Heart right ventricle (tissue), 16 donors: ENCODE results near the gene KIF17. TPM values are rescaled to one million over a fixed set of nuclear protein-coding genes. Genes with fewer than 3 reads are reported as not detected.

Experiments used
- ATAC-seq, 8 donors: fragments of 200-7000 bp; cut with Tn5 transposase; one replicate each; pipeline ENCODE4 v1.9.1; 2020; ENCODE audit warnings: mild to moderate bottlenecking in 8 of 8, moderate library complexity in 8 of 8, moderate number of reproducible peaks in 1 of 8
- DNase-seq, 2 donors: peaks; one replicate each; pipeline ENCODE4 v3.0.0-alpha.2; 2020
- H3K27ac ChIP-seq, 10 donors: fragments of 200-600 bp; sonication (generic) in 2 of 10; one replicate each; pipeline versions ENCODE4 v1.5.0 to v1.8.0; 2020 to 2022; ENCODE audit warnings: mild to moderate bottlenecking in 3 of 10
- H3K27me3 ChIP-seq, 7 donors: fragments of 200-600 bp; one replicate each; pipeline ENCODE4 v1.8.0; 2021 to 2022; ENCODE audit warnings: mild to moderate bottlenecking in 2 of 7
- H3K36me3 ChIP-seq, 9 donors: fragments of 200-600 bp; sonication (generic) in 1 of 9; one replicate each; pipeline versions ENCODE4 v1.5.0 to v1.8.0; 2020 to 2022; ENCODE audit warnings: mild to moderate bottlenecking in 2 of 9
- H3K4me1 ChIP-seq, 9 donors: fragments of 200-600 bp; sonication (generic) in 1 of 9; one replicate each; pipeline versions ENCODE4 v1.5.0 to v1.8.0; 2020 to 2022; ENCODE audit warnings: mild to moderate bottlenecking in 4 of 9
- H3K4me3 ChIP-seq, 10 donors: fragments of 200-600 bp; sonication (generic) in 2 of 10; one replicate each; pipeline versions ENCODE4 v1.5.0 to v1.8.0; 2020 to 2022; ENCODE audit warnings: mild to moderate bottlenecking in 7 of 10, moderate library complexity in 2 of 10
- H3K9me3 ChIP-seq, 11 donors: fragments of 200-600 bp in 10 of 11; sonication (generic) in 2 of 11; one replicate each; pipeline versions ENCODE4 v1.5.0 to v1.8.0; 2013 to 2022; ENCODE audit warnings: mild to moderate bottlenecking in 2 of 11, control low read depth in 1 of 11, moderate library complexity in 1 of 11
- CTCF ChIP-seq, 9 donors: fragments of 200-600 bp; sonication (generic) in 2 of 9; IDR thresholded peaks; one replicate each; pipeline versions ENCODE4 v1.5.0 to v1.8.0; 2021 to 2022; ENCODE audit warnings: antibody characterized with exemption in 9 of 9, mild to moderate bottlenecking in 5 of 9, moderate library complexity in 1 of 9
- WGBS, 2 donors: extraction: QIAGEN DNeasy Blood & Tissue Kit; methylation state at CpG; one replicate each; pipeline ENCODE4 v1.1.7; 2013; ENCODE audit warnings: inconsistent platforms in 1 of 2; 5-methylcytosine and 5-hydroxymethylcytosine counted together
- intact Hi-C, 10 donors: fragments of 100-400 bp; cut with DNase I; formaldehyde crosslinking; loops; one replicate each; pipeline versions ENCODE4 v1.11.1 to v1.14.2; 2022
- polyA plus RNA-seq, 2 donors: library from polyadenylated mRNA; stranded (reverse); fragments of 200-250 nt; gene quantifications; one replicate each; pipeline ENCODE4 v1.2.3, GENCODE V29; 2013
- total RNA-seq, 10 donors: library from RNA; stranded (reverse); fragmentation: NEBNext Ultra II Directional in 3 of 10; extraction: Animal tissue kit (Norgen Biotek cat#: 25700) in 3 of 10; gene quantifications; one replicate each; pipeline versions ENCODE4 v1.2.1 to v1.2.4, GENCODE V29; 2021 to 2023
- donor health status: Arrhythmogenic right ventricular cardiomyopathy.
- donor health status: ischemic (EF 13 %, LVEDD 7.1; RV severe dilation, severe dysfunction).
- donor health status: healthy with polysubstance abuse.
- donor health status: DM: no; HTN: yes; CAD: no.
- donor health status: DM: no; HTN: no; CAD: no.
- donor health status: ischemic (EF 25% LVEDD 6.9; RV normal size, moderate dysfunction).
- donor health status: ischemic (EF 25% LVEDD 5.7; RV mildly dilated, moderate dysfunction).
- donor health status: healthy.
- donor health status: DM: yes; HTN: yes; CAD: no.
- donor health status: Ischemic cardiomyopathy.
- donor health status: ischemic (EF 35%, LVEDD 5.7; RV mildly dilated, moderate dysfunction).
- donor health status: nonischemic (EF 11% LVEDD 7.7; RV severe dilation, severe dysfunction).
- donor health status: DM: yes; HTN: yes; CAD: no.
- donor health status: PGD.
- donor health status: ischemic (EF 29% LVEDD 5.4; RV normal size, mild dysfunction).
- donor health status: nonischemic (EF 23%, LVEDD 6.1; RV moderate dilation, normal function).

Gene KIF17
- total and polyA plus RNA-seq, 12 donors, result 2.7 to 7.5 (median 5.2) TPM

- 93 to 94% methylated on average over 17 of the region's 17 CpGs for WGBS, 2 donors
- no peaks in the 10 kb centered on the region for H3K36me3 ChIP-seq
Measured at GRCh38 chr1:20724364-20725188, 6.8 kb upstream of the KIF17 start.

GRCh38 chr1:20723537-20724363, 5.9 kb upstream of the KIF17 start:
- WGBS, 2 donors, result 93 to 96% methylated on average over 35 of the region's 35 CpGs

More at GRCh38 chr1:20724364-20725188, 6.8 kb upstream of the KIF17 start:
- no peaks in the 10 kb centered on the region for H3K4me1 ChIP-seq
- H3K27ac ChIP-seq, result no peak overlapping the region
- no peak for ATAC-seq
- no peak overlapping the region for H3K4me3 ChIP-seq
- intact Hi-C loops, result no loop called here
- H3K9me3 ChIP-seq, result no peaks in the 10 kb centered on the region
- TF ChIP-seq CTCF (IDR thresholded peaks at IDR 0.05), result no peak
- DNase-seq, result no peak
- peaks cover 0 to 19% (median 12%) of the 10 kb centered on the region in 7 donors for H3K27me3 ChIP-seq

GRCh38 chr1:20723159-20723536, 5.3 kb upstream of the KIF17 start:
- Histone ChIP-seq H3K4me3 (no peak overlapping the region), H3K9me3 (no peaks in the 10 kb centered on the region), H3K27ac (no peak overlapping the region), H3K36me3 (no peaks in the 10 kb centered on the region), H3K4me1 (peaks cover 0 to 2% (median 0%) of the 10 kb centered on the region in 9 donors), H3K27me3 (peaks cover 0 to 17% (median 0%) of the 10 kb centered on the region in 7 donors)
- ATAC-seq (no peak), DNase-seq (no peak)
- WGBS, 2 donors, result 88 to 91% methylated on average over 4 of the region's 4 CpGs
- no peak for TF ChIP-seq CTCF (IDR thresholded peaks at IDR 0.05)
- intact Hi-C loops, result no loop called here

More at GRCh38 chr1:20723537-20724363, 5.9 kb upstream of the KIF17 start:
- intact Hi-C loops, result no loop called here
- Histone ChIP-seq H3K36me3 (no peaks in the 10 kb centered on the region), H3K4me1 (no peaks in the 10 kb centered on the region), H3K4me3 (no peak overlapping the region), H3K27ac (no peak overlapping the region), H3K27me3 (peaks cover 0 to 17% (median 5%) of the 10 kb centered on the region in 7 donors), H3K9me3 (no peaks in the 10 kb centered on the region)
- TF ChIP-seq CTCF (IDR thresholded peaks at IDR 0.05), result no peak
- ATAC-seq (peak in 1 of 8 donors; percentile 3), DNase-seq (no peak)
